HG02852 (cell line): Measurements from ENCODE around the gene SLC16A6.
"Not testable (repeated sequence)": the region's sequence is repeated elsewhere in the genome, so short reads cannot be mapped to it uniquely, and the experiment has no call there.

Experiments
- ATAC-seq: cut with Tn5 transposase; IDR thresholded peaks from one replicate; pipeline ENCODE4 v1.9.1; 2021; ENCODE audit warnings: mild to moderate bottlenecking, moderate library complexity; ENCODE audit not compliant: unreplicated experiment

The SLC16A6 gene

GRCh38 chr17:68314916-68315535 lies 24.1 kb upstream of the SLC16A6 start:
- no peak for ATAC-seq

GRCh38 chr17:68310152-68310551 lies 19.2 kb upstream of the SLC16A6 start:
- ATAC-seq, result no peak

- not testable (repeated sequence) for ATAC-seq
Measured at GRCh38 chr17:68309066-68309670, 18.2 kb upstream of the SLC16A6 start.

DNA sequence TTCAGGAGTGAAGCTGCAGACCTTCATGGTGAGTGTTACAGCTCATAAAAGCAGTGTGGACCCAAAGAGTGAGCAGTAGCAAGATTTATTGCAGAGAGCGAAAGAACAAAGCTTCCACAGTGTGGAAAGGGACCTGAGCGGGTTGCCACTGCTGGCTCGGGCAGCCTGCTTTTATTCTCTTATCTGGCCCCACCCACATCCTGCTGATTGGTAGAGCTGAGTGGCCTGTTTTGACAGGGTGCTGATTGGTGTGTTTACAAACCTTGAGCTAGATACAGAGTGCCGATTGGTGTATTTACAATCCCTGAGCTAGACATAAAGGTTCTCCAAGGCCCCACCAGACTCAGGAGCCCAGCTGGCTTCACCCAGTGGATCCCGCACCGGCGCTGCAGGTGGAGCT lies 17.6 kb upstream of the SLC16A6 start:
- ATAC-seq, result not testable (repeated sequence)

GRCh38 chr17:68307443-68307842 lies 16.5 kb upstream of the SLC16A6 start:
- no peak for ATAC-seq

DNA sequence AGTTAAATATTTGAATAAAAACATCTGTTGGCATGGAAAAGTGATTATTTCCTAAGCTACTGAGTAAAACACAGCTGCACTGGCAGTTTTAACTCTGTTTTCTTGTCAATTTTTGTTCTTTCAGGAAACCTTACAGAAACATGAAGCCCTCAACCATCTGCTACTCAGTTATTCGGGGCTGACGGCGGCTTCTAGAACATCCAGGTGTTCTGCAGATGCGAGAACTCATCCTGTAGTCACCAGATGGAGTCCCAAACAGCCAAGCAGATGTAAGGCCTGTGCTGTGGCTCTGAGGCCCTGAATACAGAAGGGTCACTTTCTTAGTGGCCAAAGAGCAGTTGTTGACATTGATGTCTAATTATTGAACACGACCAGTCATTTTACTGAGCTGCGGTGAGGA lies 15.9 kb upstream of the SLC16A6 start:
- no peak for ATAC-seq

DNA sequence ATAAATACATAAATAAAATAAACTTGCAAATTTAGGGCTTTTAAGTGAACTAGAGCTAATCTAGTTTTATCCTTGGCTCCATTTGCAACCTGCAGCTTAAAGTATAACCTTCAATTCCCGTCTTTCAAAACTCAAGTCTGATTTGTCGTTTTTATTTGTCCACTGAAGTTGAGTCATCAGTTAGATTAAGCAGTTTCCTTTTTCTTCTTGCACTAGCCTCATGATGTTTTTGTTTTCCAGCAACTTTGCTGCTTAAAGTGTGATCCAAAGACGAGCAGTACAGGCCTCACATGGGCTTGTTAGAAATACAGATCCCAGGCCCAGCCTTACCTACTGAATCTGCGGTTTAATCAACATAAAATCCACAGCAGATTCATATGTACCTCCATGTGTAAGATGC lies 14.2 kb upstream of the SLC16A6 start:
- ATAC-seq, result no peak

DNA sequence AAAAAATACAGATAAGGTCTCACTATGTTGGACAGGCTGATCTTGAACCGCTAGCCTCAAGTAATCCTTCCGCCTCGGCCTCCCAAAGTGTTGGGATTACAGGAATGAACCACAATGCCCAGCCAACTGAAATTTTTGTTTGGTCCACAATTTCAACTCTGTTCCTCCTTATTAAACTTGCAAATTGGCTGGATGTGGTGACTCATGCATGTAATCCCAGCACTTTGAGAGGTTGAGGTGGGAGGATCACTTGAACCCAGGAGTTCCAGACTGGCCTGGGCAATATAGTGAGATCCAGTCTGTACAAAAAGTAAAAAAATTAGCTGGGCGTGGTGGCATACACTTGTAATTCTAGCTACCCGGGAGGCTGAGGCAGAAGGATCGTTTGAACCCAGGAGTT lies 13.8 kb upstream of the SLC16A6 start:
- no peak for ATAC-seq

DNA sequence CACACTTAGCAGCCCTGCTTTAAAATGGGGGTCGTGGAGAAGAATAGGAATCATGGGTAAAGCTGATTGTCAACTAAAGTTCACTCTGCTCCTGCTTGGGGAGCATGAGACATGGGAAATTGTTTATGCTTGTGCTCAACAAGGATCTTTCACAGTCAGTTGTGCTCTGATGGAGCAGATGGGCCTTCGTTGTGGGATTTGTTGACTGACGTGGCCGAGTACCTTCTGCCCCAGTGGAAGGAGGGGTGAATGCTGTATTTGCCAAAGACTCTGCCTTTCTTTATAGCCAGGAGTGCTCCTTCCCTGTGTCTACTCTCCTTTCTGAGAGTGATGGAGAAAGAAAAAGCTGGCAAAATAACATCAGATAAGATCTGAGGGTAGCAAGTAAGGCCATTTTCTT lies 11.7 kb upstream of the SLC16A6 start:
- ATAC-seq, result no peak

- no peak for ATAC-seq
Measured at GRCh38 chr17:68302066-68302564, 11.2 kb upstream of the SLC16A6 start.

DNA sequence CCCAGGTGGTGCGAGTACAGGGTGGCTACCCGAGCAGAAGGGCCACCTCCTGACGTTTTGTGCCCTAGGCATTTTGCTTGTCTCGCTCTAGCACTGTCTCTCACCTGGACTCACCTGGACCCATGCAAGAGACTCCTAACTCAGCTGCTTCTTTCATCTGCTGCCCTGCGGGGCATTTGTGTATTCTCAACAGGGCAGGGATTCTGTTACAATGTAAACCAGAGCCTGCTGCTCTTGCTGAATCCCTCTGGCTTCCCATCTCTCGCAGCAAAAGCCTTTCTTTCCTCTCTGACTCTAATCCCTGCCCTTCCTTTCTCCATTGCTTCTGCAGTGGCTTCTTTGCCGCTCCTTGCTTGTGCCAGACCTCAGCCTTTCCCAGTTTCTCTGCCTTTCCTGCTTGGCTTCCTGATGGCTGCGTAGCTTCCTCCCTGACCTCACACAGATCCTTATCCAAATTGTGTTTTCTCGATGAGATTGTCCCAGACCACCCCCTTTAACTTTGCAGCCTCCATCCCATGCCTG lies 10.6 kb upstream of the SLC16A6 start:
- ATAC-seq, result no peak

GRCh38 chr17:68299817-68300216 lies 8.9 kb upstream of the SLC16A6 start:
- no peak for ATAC-seq

GRCh38 chr17:68298601-68299000 lies 7.7 kb upstream of the SLC16A6 start:
- no peak for ATAC-seq

- ATAC-seq, result no peak
Measured at GRCh38 chr17:68297195-68297594, 6.3 kb upstream of the SLC16A6 start.

DNA sequence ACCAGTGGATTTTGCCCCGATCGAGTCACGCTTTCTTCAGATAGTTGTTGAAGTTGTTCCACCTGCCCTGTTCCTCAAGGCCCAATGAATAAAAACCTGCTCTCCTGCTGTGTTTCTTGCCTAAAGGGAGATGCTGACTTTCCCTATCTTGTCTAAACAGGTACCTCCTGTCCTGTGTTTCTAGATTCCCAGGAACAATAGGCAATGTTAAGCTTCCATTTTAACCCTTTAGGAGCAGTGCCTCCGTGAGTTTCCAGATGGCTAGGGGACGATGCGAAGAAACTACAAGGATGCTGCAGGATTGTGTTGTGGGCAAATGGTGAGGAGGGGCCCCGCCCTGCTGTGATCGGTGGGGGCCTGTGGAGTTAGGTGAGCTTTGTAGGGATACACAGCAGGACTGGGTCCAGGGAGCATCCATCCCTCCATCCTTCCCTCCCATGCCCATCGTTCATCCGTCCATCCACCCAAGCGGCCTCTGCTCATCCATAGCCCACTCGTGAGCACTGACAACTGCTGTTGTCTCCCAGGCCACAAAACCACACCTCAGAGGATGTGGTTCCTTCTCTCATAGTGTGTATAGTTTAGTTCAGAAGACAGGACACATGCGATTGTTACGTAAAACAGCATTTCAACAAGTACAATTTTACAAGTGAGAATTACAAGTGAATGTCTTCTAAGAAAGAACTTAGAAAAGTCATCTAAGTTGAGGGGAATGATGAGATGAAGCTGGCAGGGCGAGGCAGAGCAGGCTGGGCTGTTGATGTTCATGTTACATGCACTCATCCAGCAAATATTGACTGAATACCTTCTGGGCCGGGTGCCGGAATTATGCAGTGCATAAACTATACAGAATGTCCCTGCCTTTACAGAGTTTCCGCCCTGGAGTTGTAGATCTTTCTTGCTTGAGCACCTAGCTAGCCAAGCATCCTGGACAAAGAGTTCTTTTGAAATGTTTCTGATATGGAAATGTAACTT lies 5.6 kb upstream of the SLC16A6 start:
- no peak for ATAC-seq

DNA sequence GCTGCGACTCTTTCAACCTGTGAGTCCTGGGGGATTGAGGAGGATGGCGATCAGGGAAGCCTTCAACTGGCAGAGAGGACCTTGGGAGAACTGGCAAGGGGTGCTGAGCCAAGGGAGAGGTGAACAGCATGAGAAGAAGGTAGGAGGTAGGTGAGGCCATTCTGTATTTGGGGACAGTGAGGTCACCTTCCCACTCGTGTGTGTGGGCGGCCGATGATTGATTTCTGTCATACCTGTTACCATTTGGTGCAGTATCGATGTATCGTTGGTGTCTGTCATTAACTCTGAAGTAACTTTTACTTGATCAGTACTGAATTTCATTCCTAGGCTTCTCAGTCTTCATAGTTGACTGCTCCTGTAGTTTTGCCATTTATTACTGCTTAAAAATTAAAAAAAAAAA lies 4.2 kb upstream of the SLC16A6 start:
- ATAC-seq, result no peak

GRCh38 chr17:68294617-68295016 lies 3.7 kb upstream of the SLC16A6 start:
- no peak for ATAC-seq

- ATAC-seq, result no peak
Measured at GRCh38 chr17:68294196-68294555, 3.2 kb upstream of the SLC16A6 start.

DNA sequence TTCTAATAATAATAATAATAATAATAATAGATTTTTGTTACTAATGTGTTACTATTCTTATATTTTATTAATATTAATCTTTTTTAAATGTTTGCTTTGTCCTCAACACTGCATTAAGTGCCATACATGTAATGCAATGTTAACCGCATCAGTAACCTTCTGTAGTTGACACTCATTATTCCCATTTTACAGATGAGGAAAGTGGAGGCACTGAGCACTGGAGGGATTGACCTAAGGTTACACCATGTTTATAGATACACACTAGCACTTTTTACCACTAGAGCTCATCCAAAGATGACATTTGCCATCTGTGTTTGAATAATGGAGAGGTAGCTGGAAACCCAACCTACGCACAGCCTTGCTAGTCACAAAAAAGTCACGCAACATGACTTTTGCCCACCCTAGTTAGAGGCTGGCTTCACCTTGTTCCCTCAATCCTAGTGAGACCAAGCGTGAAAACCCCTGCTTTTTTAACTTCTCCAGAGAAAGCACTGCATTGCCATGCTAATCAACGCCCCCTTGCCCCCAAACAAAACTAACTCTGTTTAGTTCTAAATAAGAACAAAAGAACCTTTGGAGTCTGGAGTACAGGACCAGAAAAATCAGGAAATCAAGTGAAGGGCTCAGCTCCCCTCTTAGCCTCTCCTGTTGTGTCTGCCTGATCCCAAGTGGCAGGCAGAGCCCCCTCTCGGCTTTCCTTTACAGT lies 2.7 kb upstream of the SLC16A6 start:
- ATAC-seq, result no peak

GRCh38 chr17:68292689-68293040 lies 1.7 kb upstream of the SLC16A6 start:
- no peak for ATAC-seq
